OCI-LY1 (cell line): Measurements from ENCODE around the gene PLPP1.

ENCODE experiments used
- CTCF ChIP-seq: fragments of 200-600 bp; sonication (generic), shearing (Covaris generic); IDR thresholded peaks from 2 replicates; pipeline ENCODE4 v1.5.1; 2017; ENCODE audit warnings: mild to moderate bottlenecking, antibody characterized with exemption, low read length, moderate library complexity, mixed read lengths
- EZH2 ChIP-seq: fragments of 200-600 bp; sonication (generic), shearing (Covaris generic); IDR thresholded peaks from 2 replicates; pipeline ENCODE4 v1.8.0; 2017; ENCODE audit warnings: borderline replicate concordance, mixed run types, mild to moderate bottlenecking, antibody characterized with exemption, low read length, moderate library complexity, mixed read lengths

- TF ChIP-seq CTCF (no peak), EZH2 (no peak)
These were observed 93.5 kb downstream of the PLPP1 start for GRCh38 chr5:55441107-55441771.
